T follicular helper cell (primary cell): Measurements from ENCODE around the gene FOXO1.

Experiments
- DNase-seq: peaks from one replicate; pipeline ENCODE4 v3.0.0-alpha.2; 2020; ENCODE audit warnings: low read depth

The FOXO1 gene

GRCh38 chr13:40549500-40550094 is 116.8 kb downstream of the FOXO1 start:
- no peak for DNase-seq

DNA sequence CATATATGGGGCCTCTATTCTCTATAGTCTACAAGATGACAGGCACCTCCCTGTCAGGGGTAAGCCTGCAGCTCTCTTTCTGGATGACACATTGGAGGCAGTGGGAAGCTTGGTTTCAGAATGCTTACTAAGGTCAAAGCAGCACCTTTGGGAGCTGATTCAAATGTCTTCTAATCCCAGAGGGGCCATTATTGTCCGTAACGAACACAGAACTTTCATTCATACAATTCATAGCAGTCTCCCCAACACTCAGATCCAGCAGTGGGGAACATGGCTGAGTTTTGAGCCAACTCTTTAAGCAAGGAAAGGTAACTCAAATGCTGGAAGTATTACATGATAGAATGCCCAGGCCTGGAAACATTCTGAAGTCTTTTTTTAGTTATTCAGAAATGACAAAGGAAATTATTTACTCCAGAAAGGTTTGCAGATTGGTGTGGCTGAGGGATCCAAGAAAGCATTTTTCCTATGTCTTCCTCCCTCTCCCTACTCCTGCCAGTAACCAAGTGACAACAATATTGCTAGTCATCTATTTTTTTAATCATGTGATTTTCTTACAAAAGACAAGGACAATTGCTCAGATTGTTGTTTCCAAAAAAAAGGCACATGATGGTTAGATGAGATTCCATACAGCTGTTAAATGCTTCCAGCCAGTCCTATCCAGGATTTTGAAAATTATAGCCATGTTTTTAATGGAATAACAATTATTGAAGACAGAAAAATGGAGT is 118.7 kb downstream of the FOXO1 start:
- no peak for DNase-seq

DNA sequence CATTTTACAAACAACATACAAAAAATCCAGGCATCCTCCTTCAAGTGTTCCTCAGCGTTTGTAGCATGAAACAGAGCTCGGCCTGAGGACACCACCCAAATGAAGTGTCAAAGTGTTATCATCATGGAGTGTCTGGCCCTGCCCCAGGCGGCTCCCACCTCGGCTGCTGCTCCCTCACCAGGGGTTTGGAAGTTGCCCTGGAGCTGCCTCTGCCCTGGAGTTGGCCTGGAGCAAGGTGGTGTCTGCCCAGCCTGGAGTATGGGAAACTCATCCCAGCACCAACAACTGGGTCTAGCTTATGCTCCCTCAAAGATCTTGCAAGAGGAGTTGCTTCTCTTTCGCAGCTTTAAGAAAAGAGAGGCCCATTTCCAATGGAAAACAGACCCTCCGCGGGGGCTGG is 120.4 kb downstream of the FOXO1 start:
- DNase-seq = no peak

DNA sequence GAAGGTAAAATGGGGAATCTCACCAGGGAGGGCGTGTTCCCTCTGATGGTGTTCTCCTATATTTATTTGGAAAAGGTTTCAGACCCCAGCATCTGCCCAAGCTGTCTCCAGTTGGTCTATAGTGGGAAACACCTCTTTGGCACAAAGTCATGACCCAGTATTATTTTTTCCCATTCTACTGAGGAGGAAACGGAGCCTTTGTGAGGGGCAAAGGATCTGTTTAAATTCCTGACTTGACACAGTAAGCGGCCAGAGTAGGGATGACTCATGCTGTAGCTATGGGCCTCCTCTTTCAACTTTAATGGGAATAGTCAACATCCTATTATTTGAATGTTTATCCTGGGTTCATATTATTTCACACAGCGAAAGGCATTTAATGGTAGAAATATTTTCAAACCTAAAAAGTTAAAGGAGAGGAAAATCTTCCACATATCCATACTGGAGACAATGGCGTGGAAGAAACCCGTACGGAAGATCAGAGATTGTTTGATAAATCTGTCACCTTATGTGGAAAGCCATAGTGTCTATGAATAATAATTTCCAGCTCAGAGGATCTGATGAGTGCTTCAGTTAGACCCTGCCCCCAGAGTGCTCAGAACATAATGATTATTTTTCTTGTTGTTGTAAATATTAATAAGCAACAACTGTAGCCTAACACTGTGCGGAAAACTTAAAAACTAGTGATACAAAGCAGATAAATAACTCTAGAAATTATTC is 126.0 kb downstream of the FOXO1 start:
- no peak for DNase-seq

DNA sequence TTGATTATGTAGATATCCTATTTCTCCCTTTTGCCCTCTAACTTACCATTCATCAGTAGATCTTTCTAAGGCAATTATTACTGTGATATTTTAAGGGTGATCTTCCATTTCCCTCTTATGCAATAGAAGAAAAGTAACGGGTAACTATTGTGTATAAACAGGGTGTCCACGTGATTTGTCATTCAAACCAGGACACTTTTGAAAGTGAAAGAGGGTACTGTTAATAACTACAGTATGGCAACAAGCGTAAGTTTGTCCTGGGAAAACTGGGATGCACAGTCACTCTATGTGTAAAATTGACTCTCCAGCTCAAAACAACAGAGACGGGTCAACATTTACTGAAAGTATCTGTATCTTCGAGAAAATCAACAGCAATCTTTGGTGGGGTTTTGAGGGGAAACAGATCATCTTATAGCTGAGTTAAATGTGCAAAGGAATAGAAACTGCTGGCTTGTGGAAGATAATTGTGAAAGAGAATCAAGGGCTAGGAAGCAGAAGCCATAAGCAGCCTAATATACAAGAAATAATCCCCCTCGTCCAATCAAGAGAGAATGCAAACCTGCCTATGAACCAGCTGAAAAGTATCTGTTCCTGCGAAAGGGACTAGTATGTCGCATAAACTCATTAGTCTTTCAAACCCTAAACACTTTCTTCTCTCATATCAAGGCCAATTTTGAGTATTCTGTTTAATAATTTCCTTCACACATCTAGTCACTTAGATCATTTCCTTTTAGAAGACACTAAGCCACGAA is 126.7 kb downstream of the FOXO1 start:
- DNase-seq = no peak

- no peak for DNase-seq
These were observed 129.1 kb downstream of the FOXO1 start for GRCh38 chr13:40537146-40537895.

DNA sequence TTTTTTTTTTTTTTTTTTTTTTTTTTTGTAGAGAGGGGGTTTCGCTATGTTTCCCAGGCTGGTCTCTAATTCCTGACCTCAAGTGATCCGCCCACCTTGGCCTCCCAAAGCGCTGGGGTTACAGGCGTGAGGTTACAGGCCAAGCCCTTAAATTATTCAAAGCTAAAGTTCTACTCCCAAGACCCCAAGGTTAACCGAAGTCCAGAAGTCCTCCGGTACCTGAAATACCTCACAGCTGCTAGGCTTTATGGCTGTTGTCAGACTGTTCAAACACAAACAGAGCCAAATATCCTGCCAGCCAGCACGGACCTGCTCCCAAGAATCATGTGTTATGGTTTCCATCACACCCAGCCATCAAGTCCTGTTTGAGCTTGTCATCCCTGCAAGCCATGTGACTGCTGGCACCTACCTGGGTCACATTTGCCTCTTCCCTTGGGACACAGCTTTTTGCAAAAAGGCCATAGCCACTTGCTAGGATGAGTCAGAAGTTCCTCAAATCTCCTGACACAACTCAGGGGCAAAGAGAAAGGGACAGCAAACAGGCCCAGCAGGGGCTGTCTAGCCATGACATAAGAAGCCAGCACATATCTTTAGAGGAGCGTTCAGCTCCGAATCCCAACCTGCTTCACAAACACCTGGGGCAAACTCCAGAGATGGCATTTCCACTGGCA is 129.9 kb downstream of the FOXO1 start:
- DNase-seq = no peak

DNA sequence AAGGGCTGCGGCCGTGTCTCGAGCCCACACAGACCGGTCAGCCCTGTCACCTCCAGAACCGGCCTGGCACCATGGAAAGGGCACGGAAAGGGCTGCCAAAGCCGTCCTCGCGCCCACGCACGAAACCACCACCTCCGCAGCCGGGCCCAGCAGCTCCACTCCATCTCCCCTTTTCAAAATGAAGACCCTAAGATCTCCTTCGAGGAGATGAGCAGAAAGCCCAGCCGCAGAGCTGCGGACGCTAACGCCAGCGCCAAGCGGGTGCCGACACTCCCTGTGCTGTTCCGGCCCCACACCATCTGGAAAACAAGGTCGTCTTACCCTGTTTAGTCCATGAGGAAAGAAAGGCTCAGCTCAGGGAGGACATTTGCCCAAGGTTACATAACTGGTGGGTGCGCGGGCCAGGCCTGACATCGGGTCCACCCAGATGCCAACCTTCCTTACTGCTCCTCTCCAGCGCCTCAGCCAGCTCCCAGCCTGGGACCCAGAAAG is 131.1 kb downstream of the FOXO1 start:
- DNase-seq = no peak

- DNase-seq = no peak
These were observed 132.0 kb downstream of the FOXO1 start for GRCh38 chr13:40534456-40534855.

- no peak for DNase-seq
These were observed 133.4 kb downstream of the FOXO1 start for GRCh38 chr13:40533072-40533471.

GRCh38 chr13:40530961-40531360 is 135.5 kb downstream of the FOXO1 start:
- no peak for DNase-seq

DNA sequence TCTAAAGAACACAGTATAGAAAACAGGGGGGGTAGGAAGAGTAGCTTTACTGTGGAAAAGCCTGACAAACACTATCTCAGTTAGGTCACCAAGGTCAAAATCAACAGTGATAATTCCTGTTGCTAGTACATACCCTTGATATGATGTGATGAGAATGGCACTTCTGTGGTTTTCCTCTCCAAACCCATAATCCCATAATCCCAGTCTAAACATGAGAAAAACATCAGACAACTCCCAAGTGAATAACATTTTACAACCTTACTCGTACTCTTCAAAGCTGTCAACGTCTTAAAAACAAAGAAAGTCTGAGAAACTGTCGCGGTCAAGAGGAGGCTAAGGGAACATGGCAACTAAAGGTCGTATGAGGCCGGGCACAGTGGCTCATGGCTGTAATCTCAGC is 137.6 kb downstream of the FOXO1 start:
- no peak for DNase-seq

DNA sequence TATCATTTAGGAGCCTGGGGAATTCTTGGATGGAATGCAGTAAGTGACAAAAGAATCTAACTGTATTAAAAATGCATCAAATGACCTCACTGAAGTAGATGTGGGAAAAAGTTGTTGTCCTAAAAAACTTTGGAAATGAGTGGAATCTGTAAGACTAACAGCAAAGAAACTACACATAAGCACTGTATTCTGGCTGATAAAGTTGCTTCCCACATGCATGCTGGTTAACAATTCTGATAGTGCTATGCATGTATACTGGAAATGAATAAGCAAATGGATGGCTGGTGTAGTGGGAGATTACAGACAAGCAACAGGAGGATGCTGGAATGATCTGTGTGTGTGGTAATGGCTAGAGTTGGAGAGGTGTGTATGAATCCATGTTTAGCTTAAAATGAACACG is 138.5 kb downstream of the FOXO1 start:
- DNase-seq = no peak

DNA sequence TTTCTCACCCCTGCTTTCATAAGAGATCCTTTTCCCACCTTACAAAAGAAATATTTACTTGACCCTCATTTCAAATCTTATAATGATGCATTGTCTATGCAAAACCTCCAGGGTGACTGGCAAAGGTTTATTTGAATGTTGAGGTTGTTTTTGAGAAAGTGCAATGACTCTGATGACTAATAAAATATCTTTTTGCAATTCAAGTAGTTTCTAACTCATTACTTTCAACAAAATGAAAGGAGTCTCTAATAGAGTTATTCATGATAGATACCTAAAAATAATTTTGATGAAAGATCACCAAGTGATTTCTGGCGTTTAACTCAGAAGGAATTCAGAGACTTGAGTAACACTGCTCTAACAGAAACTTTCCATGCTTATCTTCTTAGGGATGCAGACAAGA is 144.2 kb downstream of the FOXO1 start:
- no peak for DNase-seq

DNA sequence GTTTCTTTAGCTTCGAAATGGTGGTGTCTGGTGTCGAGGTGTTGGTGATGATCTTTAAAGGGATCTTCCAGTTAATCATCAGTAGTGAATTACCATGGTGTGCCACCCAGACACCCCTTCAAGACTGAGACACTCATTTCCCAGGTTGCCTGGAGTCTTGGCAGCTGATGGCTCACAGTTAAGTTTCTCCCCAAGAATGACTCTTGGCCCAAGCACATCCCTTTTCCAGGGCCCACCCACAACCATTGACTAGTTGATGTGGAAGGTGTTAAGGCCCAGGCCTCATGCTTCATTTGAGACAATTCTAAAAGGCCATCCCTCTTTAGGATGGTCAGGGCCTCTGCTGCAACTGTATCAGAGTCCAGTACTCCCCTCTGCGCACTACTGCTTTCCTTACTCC is 145.5 kb downstream of the FOXO1 start:
- no peak for DNase-seq

DNA sequence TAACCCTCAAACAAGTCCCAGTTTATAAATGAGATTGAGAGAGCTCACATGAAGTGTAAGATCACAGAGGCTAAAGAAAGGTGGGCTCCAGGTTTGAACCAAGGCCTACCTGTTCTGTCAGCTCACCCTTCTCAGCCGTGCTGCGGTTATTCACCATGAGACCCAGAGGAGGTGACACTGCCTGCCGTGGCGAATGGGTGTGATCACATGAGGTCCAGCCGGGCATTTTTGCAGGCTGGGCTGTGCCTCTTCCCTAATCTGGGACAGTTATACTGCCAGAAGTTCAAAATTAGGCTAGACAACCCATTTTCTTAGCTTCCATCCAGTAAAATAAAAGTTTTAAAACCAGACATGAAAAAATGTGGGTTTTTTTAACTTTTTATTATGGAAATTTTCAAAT is 146.8 kb downstream of the FOXO1 start:
- DNase-seq = no peak

- no peak for DNase-seq
These were observed 148.0 kb downstream of the FOXO1 start for GRCh38 chr13:40518481-40518882.

DNA sequence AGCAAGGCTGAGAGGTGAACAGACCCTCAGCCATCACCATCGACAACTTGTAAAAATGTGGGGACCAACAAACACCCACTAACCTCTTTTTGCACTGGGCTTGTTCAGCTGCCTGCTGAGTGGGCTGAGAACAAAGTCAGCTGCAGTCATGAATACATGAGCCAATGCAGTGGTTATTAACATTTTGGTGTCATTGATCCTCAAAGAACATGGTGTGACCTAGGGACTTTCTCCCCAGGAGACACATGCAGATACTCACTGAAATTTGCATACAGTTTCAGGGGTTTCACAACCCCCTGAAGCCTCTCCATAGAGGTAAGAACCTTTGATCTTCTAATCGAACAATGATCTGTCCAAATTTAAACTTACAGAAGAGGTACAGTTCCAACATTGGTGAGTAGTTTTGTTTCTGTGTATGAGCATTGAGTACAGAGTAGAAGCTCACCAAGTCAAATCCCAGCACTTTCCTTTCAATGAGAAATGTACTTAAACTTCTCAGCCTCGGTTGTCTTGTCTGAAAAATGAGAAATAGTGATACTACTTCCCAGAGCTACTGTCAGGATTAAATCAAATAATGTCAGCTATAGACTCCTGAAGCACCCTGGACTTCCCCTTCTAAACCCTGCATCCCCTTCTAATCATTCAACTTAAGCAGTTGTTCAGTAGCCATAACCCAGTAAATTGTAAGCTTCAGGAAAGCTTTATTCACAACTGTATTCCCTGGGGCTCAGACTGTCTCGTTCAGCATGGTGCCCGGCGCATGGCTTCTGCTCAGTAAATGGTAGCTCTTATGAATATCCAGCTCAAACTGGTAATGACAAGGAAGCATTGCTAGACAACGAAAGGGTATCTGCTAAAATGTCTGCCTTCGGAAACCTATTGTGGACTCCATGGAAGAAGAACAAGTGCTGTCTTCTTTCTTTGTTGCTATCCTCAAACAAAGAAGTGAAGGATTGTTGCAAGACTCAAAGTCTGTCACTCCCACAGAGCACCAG is 148.7 kb downstream of the FOXO1 start:
- DNase-seq = no peak

GRCh38 chr13:40515702-40516101 is 150.7 kb downstream of the FOXO1 start:
- DNase-seq = no peak

GRCh38 chr13:40514802-40515201 is 151.6 kb downstream of the FOXO1 start:
- no peak for DNase-seq
